ENCODE data around the gene ENOX1.

GRCh38 chr13:43428545-43429296 lies 358.1 kb downstream of the ENOX1 start:
- TF ChIP-seq POLR2AphosphoS5 (IDR thresholded peaks at IDR 0.05; ENCODE audit: borderline replicate concordance, low read depth, low read length) = no peak
- TF ChIP-seq EZH2 (IDR thresholded peaks at IDR 0.05) = no peak
- no peak for TF ChIP-seq FOXP2 (optimal IDR thresholded peaks at IDR 0.05; ENCODE audit: control extremely low read depth, extremely low read length, insufficient read depth)

Data from SK-N-MC (cell line).